Measurements from ENCODE around the gene CMSS1. TPM values are rescaled to one million over a fixed set of nuclear protein-coding genes. Genes with fewer than 3 reads are reported as not detected.

The CMSS1 gene
- total RNA-seq, 1 donor from 2014 or later, result 41.1 TPM

DNA sequence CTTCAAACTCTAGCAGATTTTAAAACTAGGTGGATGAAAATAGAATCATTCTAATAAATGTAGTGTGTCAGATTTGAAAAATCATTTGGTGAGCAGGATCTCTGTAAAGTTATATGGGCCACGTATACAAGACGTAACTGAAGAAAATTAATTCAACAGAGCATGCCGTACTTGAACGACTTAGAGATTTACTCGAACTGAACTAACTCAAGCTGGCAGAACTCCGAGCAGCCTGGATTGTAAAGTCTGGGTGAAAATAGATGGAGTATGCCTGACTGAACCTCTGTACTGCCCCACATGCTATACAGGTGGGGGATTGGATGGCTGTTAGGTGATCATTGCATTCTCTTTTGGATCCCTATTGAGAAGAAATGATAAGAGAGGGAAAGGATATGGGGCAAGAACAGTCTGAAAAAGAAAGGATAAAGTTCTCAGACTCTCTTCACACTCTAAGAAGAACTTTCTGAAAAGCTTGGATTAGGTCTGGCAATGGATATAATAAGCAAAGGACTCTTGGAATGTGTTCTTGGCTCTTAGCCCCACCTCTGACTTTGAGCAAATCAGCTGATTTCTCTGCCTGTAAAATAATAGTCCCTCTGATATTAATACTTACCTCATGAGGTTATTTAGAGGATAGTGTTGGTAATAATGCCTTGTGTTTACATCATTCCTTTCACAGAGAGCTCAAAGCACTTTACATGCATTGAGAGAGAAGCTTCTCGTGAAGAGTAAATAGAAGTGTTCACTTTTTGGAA is 149.2 kb downstream of the CMSS1 start:
- POLR2A ChIA-PET, result no interaction called here
- H3K4me1 Mint-ChIP-seq, result no peaks in the 10 kb centered on the region
- ATAC-seq (ENCODE audit: low read depth), result no peak
- intact Hi-C loops (cut with micrococcal nuclease), result no loop called here
- DNase-seq, result no peak
- no peaks in the 10 kb centered on the region for H3K9me3 Mint-ChIP-seq
- no peak overlapping the region for H3K4me3 Mint-ChIP-seq
- TF ChIP-seq, protein P1, sequence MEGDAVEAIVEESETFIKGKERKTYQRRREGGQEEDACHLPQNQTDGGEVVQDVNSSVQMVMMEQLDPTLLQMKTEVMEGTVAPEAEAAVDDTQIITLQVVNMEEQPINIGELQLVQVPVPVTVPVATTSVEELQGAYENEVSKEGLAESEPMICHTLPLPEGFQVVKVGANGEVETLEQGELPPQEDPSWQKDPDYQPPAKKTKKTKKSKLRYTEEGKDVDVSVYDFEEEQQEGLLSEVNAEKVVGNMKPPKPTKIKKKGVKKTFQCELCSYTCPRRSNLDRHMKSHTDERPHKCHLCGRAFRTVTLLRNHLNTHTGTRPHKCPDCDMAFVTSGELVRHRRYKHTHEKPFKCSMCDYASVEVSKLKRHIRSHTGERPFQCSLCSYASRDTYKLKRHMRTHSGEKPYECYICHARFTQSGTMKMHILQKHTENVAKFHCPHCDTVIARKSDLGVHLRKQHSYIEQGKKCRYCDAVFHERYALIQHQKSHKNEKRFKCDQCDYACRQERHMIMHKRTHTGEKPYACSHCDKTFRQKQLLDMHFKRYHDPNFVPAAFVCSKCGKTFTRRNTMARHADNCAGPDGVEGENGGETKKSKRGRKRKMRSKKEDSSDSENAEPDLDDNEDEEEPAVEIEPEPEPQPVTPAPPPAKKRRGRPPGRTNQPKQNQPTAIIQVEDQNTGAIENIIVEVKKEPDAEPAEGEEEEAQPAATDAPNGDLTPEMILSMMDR (IDR thresholded peaks at IDR 0.05), result no peak
- CTCF ChIA-PET, result no interaction called here
- H3K36me3 Mint-ChIP-seq (ENCODE audit: low read depth), result peaks cover 11% of the 10 kb centered on the region
- no peak overlapping the region for H3K27ac Mint-ChIP-seq
- no peaks in the 10 kb centered on the region for H3K27me3 Mint-ChIP-seq

DNA sequence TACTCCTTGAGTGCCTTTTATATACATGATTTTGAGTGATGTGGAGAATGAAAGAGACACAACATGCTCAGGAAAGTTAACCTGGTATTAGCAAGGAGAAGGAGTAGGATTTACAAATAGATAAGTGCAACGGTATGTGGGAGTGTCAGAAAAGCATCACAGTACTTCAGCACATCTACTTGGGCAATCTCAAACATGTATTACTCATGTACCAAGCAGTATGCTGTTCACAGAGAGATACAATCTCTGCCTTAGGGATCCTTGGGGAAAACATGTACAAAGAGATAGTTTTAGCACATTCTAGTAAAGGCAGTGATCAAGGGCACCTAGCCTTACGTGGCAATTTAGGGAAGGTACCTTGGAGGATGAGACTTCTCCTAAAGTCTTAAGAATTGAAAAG is 150.1 kb downstream of the CMSS1 start:
- H3K9me3 Mint-ChIP-seq, result no peaks in the 10 kb centered on the region
- ChIA-PET CTCF (no interaction called here), POLR2A (no interaction called here)
- intact Hi-C loops (cut with micrococcal nuclease), result no loop called here
- DNase-seq (no peak), ATAC-seq (ENCODE audit: low read depth) (no peak)
- no peaks in the 10 kb centered on the region for H3K4me1 Mint-ChIP-seq
- no peak overlapping the region for H3K27ac Mint-ChIP-seq
- H3K27me3 Mint-ChIP-seq, result no peaks in the 10 kb centered on the region
- TF ChIP-seq, protein P1 (IDR thresholded peaks at IDR 0.05), result no peak
- H3K4me3 Mint-ChIP-seq, result no peak overlapping the region
- H3K36me3 Mint-ChIP-seq (ENCODE audit: low read depth), result peaks cover 8% of the 10 kb centered on the region

DNA sequence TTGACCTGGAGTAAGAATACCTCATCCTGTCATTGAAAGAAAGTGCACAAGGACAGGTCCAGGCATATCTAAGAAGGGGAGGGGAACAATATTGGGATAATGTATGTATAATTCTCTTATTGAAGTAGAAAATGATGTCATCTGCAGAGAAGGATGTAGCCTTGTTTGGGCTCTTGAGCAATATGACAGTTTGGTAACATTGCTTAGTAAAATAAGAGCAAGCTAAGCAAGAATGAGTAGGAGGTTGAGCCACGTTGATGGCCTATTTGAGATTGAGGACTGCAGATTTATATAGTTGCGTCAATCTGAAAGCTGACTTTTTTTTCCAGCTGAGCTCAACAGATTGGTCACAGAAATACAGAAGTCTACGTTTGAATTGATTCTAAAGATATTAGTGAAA is 151.5 kb downstream of the CMSS1 start:
- no peaks in the 10 kb centered on the region for H3K9me3 Mint-ChIP-seq
- TF ChIP-seq, protein P1 (IDR thresholded peaks at IDR 0.05), result no peak
- ATAC-seq (ENCODE audit: low read depth), result no peak
- intact Hi-C loops (cut with micrococcal nuclease), result no loop called here
- no peaks in the 10 kb centered on the region for H3K4me1 Mint-ChIP-seq
- POLR2A ChIA-PET, result no interaction called here
- H3K4me3 Mint-ChIP-seq, result no peak overlapping the region
- H3K27ac Mint-ChIP-seq, result no peak overlapping the region
- H3K36me3 Mint-ChIP-seq (ENCODE audit: low read depth), result peaks cover 6% of the 10 kb centered on the region
- H3K27me3 Mint-ChIP-seq, result no peaks in the 10 kb centered on the region
- DNase-seq, result no peak
- CTCF ChIA-PET, result no interaction called here

DNA sequence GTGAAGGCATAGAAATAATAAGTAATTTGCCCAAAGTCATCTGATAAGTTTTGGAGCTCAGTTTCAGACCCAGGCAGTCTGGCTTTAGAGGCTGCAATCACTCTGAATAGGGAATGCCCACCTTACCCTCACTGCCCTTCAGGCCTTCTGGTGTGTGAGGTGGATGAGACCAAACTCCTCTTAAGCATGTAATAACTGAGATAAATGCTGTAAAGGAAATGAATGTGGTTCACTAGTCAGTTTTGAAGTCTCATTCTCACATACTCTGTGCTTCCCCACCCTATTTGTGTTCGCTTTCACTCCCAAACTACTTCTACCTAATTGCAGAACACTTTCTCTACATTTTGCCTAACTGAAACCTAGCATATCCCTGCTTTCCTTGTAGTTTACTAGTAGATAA is 152.5 kb downstream of the CMSS1 start:
- ATAC-seq (ENCODE audit: low read depth) (no peak), DNase-seq (no peak)
- Mint-ChIP-seq H3K27me3 (no peaks in the 10 kb centered on the region), H3K4me3 (no peak overlapping the region), H3K36me3 (ENCODE audit: low read depth) (peaks cover 6% of the 10 kb centered on the region), H3K27ac (no peak overlapping the region), H3K9me3 (no peaks in the 10 kb centered on the region), H3K4me1 (no peaks in the 10 kb centered on the region)
- CTCF ChIA-PET, result no interaction called here
- TF ChIP-seq, protein P1 (IDR thresholded peaks at IDR 0.05), result no peak
- POLR2A ChIA-PET, result no interaction called here
- intact Hi-C loops (cut with micrococcal nuclease), result no loop called here

DNA sequence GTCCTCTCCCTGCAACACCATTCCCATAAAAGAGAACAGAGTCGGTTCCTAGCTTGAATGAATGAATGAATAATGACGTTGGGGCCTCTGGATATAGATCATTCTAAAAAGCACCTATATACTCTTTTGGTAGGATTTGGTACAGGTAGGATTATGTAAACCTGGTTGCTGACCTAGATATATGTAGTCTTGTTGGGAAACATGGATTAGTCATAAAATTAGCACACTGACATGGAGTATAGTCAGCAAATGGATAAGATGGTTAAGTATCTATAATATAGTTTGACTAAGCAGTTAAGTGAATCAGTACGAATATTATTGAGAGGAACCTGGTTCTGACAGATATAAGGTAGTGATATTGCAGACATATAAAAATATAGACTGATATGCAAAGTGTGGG is 154.1 kb downstream of the CMSS1 start:
- DNase-seq, result no peak
- TF ChIP-seq, protein P1 (IDR thresholded peaks at IDR 0.05), result no peak
- no peak for ATAC-seq (ENCODE audit: low read depth)
- Mint-ChIP-seq H3K27ac (no peak overlapping the region), H3K27me3 (no peaks in the 10 kb centered on the region), H3K9me3 (no peaks in the 10 kb centered on the region), H3K4me3 (no peak overlapping the region), H3K4me1 (no peaks in the 10 kb centered on the region), H3K36me3 (ENCODE audit: low read depth) (peaks cover 6% of the 10 kb centered on the region)
- ChIA-PET POLR2A (no interaction called here), CTCF (no interaction called here)
- intact Hi-C loops (cut with micrococcal nuclease), result no loop called here

All from activated B cell treated with CpG ODN at 0.5 μM for 24 hours (primary cell).